GM18508 (cell line): ENCODE measurements around the gene ICAM4.
"Not testable (repeated sequence)": the region's sequence is repeated elsewhere in the genome, so short reads cannot be mapped to it uniquely, and the experiment has no call there.

Source experiments
- ATAC-seq: cut with Tn5 transposase; IDR thresholded peaks from one replicate; pipeline ENCODE4 v1.9.1; 2021; ENCODE audit warnings: moderate number of reproducible peaks; ENCODE audit not compliant: insufficient read depth, unreplicated experiment

ICAM4 gene

DNA sequence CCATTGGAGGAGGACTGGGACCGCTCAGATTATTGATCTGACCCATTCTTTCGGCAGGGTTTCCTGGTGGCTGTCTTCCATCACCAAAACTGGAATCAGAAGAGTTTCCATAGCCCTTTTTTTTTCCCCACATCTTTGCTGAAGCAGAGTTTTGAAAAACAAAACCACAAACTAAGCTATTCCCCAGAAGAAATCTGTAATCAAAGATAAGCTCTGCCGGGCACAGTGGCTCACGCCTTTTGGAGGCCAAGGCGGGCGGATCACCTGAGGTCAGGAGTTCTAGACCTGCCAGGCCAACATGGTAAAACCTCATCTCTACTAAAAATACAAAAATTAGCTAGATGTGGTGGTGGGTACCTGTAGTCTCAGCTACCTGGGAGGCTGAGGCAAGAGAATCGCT is 20.0 kb upstream of the ICAM4 start:
- ATAC-seq: no peak

DNA sequence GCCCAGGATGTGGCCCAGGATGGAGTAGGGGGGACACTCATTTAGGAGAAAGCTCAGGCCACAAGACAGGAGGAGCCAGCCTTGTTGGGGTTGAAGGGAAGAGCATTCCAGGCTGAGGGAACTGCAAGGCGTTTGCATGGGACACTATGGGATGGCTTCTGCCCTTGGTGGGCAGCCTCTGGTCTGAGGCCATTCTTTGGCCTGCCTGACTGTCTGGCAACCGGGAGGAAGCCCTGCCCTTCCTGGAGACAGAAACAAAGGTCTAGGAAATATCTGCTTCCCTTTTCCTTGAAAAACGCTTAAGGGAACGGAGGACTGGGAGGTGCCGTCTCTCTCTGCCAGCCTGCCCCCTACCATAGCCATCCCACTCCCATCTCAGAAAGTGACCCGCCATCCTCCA is 18.7 kb upstream of the ICAM4 start:
- ATAC-seq: no peak

DNA sequence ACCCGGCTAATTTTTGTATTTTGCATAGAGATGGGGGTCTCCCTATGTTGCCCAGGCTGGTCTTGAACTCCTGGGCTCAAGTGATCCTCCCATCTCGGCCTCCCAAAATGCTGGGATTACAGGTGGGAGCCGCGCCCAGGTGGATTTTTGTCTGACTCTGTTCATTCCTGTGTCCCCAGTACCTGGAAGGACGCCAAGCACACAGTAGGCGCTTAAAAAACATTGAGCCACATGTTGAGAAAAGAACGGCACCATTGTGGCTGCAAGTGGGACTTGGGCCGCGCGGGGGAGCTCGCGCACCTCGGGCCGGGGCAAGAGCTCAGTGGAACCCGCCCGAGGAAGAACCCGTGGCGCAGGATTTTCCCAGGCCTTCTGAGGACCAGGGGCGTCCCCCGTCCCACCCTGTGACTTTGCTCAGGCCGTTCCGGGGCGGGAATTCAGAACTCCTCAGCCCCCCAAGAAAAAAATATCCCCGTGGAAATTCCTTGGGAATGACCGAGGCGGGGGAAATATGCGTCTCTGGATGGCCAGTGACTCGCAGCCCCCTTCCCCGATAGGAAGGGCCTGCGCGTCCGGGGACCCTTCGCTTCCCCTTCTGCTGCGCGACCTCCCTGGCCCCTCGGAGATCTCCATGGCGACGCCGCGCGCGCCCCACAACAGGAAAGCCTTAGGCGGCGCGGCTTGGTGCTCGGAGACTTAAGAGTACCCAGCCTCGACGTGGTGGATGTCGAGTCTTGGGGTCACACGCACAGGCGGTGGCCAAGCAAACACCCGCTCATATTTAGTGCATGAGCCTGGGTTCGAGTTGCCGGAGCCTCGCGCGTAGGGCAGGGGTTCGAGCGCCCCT is 17.2 kb upstream of the ICAM4 start:
- no peak for ATAC-seq

DNA sequence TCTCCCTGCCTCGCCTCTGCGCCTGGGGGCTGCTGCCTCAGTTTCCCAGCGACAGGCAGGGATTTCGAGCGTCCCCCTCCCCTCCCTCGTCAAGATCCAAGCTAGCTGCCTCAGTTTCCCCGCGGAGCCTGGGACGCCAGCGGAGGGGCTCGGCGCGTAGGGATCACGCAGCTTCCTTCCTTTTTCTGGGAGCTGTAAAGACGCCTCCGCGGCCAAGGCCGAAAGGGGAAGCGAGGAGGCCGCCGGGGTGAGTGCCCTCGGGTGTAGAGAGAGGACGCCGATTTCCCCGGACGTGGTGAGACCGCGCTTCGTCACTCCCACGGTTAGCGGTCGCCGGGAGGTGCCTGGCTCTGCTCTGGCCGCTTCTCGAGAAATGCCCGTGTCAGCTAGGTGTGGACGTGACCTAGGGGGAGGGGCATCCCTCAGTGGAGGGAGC is 16.6 kb upstream of the ICAM4 start:
- ATAC-seq: no peak

DNA sequence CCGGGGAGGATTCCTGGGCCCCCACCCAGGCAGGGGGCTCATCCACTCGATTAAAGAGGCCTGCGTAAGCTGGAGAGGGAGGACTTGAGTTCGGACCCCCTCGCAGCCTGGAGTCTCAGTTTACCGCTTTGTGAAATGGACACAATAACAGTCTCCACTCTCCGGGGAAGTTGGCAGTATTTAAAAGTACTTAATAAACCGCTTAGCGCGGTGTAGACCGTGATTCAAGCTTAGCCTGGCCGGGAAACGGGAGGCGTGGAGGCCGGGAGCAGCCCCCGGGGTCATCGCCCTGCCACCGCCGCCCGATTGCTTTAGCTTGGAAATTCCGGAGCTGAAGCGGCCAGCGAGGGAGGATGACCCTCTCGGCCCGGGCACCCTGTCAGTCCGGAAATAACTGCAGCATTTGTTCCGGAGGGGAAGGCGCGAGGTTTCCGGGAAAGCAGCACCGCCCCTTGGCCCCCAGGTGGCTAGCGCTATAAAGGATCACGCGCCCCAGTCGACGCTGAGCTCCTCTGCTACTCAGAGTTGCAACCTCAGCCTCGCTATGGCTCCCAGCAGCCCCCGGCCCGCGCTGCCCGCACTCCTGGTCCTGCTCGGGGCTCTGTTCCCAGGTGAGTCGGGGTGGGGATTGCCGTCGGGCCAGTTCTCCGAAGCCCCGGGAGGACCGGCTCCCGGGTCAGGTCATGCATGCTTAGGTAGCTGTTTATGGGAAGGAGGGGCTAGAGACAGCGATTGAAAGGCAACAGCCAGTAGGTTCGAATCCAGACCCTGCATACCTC is 15.9 kb upstream of the ICAM4 start, which contains the start of gene ICAM1:
Gene ICAM1, plus strand, starts transcription at position 505 of the 779 bp plus-strand sequence. Its CDS starts 40 bp downstream, at position 545.
- ATAC-seq: no peak

DNA sequence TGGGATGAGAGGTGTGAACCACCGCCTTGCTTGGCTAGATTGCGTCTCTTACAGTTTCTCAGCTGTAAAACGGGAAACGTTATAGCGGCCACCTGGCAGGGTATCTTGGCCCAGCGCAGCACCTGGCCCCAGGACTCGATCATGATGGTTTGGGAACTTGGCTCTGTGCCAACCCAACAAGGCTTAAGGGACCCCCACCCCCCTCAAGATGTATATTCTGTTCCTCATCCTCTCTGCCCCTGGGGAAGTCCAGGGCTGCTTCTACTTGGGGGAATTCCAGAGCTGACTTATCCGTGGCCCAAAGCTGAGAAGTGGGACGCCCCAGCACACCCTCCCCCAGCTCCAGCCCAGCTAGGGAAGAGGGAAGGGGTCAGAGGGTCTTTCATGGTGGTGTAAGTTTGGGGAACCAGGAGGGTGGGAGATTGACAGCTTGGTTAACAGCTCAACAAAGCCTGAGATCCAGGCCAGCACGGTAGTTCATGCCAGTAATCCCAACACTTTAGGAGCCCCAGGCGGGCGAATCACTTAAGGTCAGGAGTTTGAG is 15.1 kb upstream of the ICAM4 start:
- no peak for ATAC-seq

- ATAC-seq: no peak
Measured at GRCh38 chr19:10274589-10274988, 12.2 kb upstream of the ICAM4 start.

DNA sequence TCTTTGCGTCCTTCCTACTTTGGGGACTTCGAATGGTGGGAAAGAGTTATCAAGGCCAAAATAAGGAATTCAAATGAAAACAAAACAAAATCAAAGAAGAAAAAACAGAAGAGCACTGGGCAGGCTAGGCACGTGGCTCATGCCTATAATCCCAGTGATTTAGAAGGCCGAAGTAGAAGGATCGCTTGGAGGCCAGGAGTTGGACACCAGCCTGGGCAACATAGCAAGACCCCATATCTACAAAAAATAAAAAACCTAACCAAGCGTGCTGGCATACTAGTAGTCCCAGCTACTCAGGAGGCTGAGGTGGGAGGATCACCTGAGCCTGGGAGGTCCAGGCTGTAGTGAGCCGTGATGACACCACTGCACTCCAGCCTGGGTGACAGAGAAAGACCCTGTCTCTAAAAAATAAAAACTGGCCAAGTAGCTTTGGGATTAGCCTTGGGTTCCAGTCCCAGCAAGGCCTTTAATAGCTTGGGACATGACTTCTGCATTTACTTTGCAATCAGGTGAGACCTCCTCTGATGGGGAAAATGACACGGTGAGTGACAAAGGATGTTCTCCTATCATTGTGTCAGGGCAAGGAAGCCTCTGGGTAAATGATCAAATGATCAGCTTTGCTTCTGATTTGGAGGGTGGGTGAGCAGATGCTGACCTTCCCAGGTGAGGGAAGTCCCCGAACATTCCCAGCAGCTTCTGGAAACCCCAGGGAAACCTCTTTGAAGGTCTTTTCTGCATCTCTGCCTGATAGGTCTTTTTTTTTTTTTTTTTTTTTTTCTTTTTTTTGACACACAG is 8.8 kb upstream of the ICAM4 start:
- ATAC-seq: no peak

DNA sequence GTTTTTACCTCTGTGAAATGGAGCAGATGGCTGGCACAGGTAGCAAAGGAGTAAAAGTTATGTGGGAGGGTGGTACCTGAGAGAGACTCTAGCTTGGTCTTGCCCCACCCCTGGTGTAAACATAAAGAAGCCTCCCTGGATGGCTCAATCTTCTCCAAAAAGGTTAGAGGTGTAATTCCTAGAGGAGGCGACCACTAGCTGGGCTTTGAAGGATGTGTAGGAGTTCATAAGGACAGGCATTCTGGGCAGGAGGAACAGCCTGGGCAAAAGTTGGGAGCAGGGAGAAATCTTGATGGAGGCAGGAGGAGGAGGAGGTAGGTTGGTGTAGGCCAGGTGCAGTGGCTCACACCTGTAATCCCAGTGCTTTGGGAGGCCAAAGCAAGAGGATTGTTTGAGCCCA is 7.8 kb upstream of the ICAM4 start:
- no peak for ATAC-seq

- ATAC-seq: no peak
Measured at GRCh38 chr19:10279737-10280442, 6.9 kb upstream of the ICAM4 start.

DNA sequence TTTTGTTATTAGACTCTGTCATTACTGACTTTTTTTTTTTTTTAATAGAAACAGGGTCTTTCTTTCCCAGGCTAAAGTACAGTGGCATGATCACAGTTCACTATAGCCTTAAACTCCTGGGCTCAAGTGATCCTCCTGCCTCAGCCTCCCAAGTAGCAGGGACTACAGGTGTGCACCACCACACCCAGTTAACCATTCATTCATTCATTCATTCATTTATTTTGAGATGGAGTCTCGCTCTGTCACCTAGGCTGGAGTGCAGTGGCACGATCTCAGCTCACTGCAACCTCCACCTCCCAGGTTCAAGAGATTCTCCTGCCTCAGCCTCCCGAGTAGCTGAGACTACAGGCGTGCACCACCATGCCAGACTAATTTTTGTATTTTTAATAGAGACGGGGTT is 4.7 kb upstream of the ICAM4 start:
- ATAC-seq: not testable (repeated sequence)

DNA sequence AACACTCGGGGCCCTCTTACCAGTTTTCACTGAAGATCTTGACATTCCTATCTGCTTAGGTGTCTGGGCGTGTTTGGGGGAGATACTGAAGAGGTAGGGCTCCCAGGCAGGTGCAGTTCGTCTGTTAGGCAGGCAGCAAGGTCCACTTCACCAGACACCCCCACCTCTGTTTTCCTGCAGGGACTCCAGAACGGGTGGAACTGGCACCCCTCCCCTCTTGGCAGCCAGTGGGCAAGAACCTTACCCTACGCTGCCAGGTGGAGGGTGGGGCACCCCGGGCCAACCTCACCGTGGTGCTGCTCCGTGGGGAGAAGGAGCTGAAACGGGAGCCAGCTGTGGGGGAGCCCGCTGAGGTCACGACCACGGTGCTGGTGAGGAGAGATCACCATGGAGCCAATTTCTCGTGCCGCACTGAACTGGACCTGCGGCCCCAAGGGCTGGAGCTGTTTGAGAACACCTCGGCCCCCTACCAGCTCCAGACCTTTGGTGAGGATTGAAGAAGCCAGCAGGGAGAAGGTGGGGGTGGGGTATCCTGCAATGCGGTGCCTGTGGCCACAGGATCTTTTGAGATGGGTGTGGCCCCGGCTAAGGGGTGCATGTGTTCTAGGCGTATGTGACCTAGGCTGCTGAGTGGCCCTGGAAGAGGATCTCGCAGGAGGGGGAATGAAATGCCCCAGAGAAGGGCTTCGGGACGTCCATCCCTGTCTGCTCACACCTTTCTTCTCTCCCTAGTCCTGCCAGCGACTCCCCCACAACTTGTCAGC is 3.3 kb upstream of the ICAM4 start:
- no peak for ATAC-seq

GRCh38 chr19:10284065-10284959 is 2.4 kb upstream of the ICAM4 start:
- ATAC-seq: no peak

GRCh38 chr19:10284960-10285278 is 1.8 kb upstream of the ICAM4 start:
- ATAC-seq: no peak

- no peak for ATAC-seq
Measured at GRCh38 chr19:10285393-10285792, 1.4 kb upstream of the ICAM4 start.

DNA sequence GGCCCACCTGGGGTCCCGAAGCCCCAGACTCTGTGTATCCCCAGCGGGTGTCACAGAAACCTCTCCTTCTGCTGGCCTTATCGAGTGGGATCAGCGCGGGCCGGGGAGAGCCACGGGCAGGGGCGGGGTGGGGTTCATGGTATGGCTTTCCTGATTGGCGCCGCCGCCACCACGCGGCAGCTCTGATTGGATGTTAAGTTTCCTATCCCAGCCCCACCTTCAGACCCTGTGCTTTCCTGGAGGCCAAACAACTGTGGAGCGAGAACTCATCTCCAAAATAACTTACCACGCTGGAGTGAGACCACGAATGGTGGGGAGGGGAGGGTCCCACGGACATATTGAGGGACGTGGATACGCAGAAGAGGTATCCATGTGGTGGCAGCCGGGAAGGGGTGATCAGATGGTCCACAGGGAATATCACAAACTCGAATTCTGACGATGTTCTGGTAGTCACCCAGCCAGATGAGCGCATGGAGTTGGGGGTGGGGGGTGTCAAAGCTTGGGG is 2.0 kb downstream of the ICAM4 start:
- no peak for ATAC-seq

- ATAC-seq: no peak
Measured at GRCh38 chr19:10289167-10289835, 2.5 kb downstream of the ICAM4 start.
